Measurements from ENCODE around the gene TRIP12.
"Not testable (repeated sequence)": the region's sequence is repeated elsewhere in the genome, so short reads cannot be mapped to it uniquely, and the experiment has no call there.

Gene TRIP12

DNA sequence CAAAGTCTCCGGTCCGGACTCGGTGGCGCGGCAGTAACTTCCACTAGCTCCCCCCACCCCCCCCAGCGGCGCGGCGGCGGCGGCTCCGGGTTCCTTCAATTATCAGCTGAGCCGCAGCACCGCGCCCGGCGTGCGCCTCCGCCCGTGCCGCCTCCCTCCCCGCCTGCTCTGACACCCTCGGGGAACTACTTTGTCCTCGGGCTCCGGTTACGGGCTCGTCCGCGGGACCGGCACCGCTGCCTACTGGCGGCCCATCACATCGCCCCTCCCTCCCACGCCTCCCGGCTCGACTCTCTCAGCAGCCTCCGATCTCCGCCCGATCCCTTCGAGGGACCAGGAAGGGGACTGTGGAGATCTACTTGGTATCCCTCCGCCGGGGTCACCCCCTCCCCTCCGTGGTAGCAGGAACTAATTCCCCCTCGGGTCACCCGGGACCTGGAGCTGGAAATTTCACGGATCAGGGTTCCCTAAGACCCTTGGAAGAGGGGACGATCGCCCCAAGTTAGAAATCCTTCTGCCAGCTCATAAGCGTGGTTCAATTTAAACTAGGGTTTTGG, at the start of gene TRIP12:
Gene TRIP12 (minus strand): TSS at position 118 of the 557 bp plus-strand sequence. CDS start 41,930 bp downstream, outside the sequence.
- peak; percentile 79 for FAIRE-seq

DNA sequence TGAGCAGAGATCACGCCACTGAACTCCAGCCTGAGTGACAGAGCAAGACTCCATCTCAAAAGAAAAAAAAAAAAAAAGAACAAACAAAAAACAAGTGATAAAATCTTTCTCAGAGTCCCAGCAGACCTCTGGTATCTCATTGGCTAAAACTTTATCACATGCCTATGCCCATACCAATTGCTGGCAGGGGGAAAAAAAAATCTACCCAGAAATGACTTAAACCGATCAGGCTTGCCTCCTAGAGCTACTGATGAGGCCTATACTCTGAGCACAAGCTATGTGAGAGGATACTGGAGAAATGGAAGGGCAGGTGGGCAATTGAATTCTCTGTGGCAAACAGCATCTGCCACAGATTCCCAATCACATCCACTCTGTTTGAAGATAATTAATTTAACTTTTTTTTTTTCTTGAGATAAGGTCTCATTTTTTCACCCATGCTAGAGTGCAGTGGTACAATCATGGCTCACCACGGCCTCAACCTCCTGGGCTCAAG, 49.5 kb upstream of the TRIP12 start:
- FAIRE-seq, result no peak

GRCh38 chr2:229970406-229970805, 48.6 kb upstream of the TRIP12 start:
- no peak for FAIRE-seq

- FAIRE-seq, result no peak
These were observed 48.1 kb upstream of the TRIP12 start for GRCh38 chr2:229969921-229970320.

- not testable (repeated sequence) for FAIRE-seq
These were observed 41.8 kb upstream of the TRIP12 start for GRCh38 chr2:229963596-229963995.

DNA sequence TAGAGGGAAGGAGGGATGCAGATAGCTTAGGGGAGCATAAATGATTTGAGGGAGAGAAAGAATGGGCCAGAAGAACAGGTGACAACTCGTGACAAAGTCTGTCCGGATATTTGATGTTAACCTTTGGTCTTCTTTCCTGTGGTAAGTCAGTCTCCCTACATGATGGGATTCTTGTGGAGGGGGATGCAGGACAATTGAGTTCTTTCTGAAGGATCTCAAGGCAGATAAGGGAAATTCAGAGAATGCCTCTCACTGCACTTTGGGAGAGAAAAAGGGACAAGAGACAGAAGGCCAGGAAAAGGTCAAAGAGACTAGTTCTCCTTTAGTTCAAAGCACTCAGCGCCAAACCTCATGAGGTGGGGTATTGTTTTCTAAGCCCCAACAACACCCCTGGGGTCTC, 34.7 kb upstream of the TRIP12 start:
- FAIRE-seq, result no peak

GRCh38 chr2:229955663-229956062, 33.9 kb upstream of the TRIP12 start:
- no peak for FAIRE-seq

DNA sequence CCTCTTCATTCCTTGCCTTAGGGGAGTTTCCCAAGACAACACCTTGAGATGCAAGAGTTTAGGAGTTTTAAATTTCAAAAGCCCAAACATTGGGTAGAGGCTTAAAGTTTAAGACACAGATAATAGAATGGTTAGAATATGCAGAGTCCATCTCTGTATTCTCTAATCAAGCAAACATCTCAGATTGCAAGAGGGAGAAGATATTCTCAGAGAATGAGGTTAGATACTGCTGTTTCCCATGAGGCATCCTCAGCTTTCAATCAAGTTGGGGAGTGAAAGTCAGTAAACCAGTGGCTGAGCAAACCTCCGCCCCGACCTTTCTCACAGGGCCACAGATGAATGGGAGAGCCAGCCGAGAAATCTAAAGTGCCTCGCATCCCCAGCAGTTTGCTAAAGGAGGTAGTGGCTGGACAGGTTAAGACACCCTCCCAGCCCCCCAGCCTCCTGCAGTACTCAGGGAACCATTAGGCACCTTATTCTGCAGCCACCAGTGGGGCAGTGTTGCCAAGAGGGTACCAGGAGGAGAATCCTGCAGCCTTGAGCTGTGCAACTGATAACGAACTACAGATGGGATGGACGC, 30.5 kb upstream of the TRIP12 start:
- FAIRE-seq, result no peak

GRCh38 chr2:229947544-229947943, 25.7 kb upstream of the TRIP12 start:
- no peak for FAIRE-seq

GRCh38 chr2:229945975-229946374, 24.2 kb upstream of the TRIP12 start:
- no peak for FAIRE-seq

DNA sequence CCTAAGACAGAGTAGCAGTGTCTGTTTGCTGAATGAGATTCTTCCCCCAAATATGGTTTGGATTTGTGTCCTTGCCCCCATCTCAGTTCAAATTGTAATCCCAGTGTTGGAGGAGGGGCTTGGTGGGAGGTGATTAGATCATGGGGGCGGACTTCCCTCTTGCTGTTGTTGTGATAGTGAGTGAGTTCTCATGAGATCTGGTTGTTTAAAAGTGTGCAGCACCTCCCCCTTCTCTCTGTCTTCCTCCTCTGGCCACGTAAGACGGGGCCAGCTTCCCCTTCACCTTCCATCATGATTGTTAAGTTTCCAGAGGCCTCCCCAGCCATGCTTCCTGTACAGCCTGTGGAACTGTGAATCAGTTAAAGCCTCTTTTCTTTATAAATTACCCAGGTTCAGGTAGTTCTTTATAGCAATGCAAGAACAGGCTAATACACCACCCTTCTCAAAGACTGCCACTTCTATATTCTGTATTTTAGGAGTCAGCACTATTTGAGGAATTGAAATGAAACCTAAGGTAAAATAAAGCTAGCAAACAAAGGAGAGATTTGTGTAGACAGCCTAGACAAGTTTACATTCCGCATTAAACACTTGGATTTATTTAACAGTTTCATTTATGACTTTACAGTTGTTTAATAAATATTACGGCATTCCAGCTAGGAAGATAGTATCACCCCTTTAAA, 22.1 kb upstream of the TRIP12 start:
- FAIRE-seq, result no peak

- FAIRE-seq, result no peak
These were observed 21.4 kb upstream of the TRIP12 start for GRCh38 chr2:229943171-229943570.

DNA sequence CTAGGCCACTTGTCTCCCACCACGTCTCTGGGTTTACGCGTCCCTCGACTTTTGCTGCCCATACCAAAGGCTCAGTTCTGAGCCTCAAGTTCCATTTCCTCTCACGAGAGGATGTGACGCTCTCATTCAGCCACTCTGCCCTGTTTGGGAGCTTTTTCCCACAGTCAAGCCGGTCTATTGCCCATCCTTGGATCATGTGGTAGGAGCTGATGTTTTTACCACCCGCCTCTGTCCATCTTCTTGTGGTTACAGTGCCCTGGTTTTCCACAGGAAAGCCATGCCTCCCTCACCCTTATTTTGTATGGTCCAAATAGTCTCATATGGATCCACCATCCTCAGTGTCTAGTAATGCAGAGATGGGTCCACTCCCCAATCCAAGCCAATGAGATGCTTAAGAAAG, 20.9 kb upstream of the TRIP12 start:
- no peak for FAIRE-seq

DNA sequence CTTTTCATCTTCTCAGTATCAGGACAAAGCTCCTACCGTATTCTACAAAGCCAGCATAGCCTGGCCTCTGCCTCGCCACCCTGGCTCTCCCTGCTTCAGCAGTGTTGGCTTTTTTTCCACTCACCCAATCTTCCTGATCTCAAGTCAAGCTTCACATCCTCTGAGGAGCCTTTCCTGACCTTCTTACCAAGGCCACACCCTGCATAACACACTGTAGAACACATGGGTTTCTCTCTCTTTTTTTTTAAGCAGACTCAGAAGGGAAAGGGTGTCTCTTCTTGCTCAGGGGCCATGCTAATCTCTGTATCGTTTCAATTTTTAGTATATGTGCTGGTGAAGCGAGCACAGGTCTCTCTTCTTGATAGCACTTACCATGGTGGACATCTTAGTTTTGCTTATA, 15.7 kb upstream of the TRIP12 start:
- FAIRE-seq, result no peak

DNA sequence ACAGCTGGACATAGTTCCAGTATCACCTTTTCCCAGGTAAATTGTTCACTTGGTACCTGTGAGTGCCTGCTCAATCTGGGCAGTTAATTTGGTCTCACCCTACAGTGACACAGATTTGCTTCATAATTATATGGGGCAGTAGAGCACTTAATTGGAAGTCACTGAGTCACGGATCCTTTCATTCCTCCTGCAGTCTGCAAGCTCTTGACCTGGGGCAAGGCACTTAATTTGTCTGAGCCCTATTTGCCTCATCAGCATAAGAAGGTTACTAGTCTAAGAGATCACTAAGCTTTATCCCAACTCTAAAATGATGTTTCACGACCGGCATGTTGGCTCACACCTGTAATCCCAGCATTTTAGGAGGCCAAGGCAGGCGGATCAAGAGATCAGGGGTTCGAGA, 9.4 kb upstream of the TRIP12 start:
- no peak for FAIRE-seq

DNA sequence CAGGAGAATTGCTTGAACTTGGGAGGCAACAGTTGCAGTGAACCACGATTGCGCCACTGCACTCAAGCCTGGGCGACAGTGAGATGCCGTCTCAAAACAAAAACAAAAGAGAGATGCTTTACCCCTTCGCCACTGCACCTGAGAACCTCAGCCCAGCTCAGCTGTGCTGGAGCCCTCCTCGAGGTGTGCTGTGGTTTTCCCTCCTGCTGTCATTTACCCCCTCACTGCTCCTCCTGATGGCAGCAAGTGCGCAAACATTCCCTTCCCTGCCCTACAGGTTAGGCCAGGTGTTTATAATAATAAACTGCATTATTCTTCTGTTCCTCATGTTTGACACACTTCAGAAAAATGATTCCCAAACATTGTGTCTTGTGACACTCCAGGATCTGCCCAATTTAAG, 8.8 kb upstream of the TRIP12 start:
- no peak for FAIRE-seq

- no peak for FAIRE-seq
These were observed 6.1 kb upstream of the TRIP12 start for GRCh38 chr2:229927817-229928321.

DNA sequence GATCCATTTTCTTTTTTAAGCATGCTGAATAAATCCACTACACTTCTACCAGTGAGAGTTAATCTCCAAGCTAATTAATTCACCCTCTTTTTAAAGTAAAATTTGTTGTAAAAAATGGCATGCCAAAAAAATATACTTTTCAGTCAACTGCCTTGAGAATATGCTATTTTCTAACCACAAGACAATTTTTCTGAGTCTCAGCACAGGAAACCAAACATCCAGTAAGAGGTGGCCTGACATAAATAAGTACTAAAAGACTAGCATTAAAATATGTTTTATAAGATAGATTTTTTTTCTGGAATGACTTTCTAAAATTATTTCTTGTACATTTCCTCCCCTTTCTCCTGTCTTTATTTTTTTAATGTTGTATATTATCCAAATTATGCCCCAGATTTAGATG, 3.4 kb upstream of the TRIP12 start:
- FAIRE-seq, result no peak

DNA sequence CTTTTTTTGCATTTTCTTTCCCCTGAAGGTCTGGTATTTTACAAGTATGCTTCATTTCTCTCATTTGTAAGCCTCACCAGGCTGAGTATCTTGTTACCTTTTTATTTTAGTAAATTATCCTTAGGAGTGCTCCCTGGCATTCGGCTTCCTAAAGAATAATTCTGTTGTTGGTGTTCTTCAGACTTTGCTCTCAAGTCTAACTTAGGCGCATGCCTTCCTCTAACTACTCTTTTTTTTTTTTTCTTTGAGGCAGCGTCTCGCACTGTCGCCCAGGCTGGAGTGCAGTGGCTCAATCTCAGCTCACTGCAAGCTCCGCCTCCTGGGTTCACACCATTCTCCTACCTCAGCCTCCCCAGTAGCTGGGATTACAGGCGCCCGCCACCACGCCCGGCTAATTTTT, 2.7 kb upstream of the TRIP12 start:
- not testable (repeated sequence) for FAIRE-seq

DNA sequence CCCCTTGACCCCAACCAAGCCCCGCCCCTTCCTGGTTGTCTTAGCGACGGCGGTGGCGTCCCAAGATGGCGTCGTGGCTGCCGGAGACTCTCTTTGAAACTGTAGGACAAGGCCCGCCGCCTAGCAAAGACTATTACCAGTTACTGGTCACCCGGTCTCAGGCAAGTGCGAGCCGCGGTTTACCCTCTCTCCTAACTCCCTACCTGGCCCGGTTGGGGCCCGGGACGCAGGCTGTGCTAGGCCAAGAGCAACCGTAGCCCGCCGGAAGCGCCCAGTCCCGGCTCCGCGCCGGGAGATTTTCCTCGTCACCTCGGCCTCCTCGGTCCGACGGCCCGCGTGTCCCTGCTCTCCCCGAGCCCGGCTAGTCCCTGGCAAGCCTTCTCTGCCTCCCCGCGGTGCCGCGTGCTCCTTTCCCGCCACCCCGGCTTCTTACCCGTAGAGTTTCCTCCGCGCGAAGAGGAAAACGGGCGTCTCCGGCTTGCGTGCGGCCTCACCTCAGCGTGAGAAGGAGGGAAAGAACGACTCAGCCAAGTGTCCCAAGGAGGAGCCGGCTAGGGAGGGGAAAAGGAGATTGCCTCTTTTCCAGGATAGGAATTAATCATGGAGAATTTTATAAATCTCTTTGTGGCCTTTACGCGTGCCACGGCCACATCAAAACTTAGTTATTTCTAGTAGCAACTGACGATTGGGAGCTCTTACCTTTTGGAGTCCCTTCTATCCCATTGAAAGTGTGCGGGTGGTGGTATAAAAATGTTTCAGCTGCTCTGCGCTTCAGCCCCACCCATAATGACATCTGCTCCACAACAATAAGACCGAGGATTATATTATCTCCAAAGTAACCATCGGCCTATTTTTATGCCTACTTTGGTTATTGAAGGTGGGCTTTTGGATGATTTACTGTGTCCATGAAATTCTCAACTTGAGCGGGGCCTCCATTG, 909 bp upstream of the TRIP12 start, which contains the start of gene FBXO36:
Gene FBXO36 (plus strand): TSS at position 55 of the 938 bp plus-strand sequence. CDS start 11 bp downstream, at position 66.
- FAIRE-seq, result no peak

DNA sequence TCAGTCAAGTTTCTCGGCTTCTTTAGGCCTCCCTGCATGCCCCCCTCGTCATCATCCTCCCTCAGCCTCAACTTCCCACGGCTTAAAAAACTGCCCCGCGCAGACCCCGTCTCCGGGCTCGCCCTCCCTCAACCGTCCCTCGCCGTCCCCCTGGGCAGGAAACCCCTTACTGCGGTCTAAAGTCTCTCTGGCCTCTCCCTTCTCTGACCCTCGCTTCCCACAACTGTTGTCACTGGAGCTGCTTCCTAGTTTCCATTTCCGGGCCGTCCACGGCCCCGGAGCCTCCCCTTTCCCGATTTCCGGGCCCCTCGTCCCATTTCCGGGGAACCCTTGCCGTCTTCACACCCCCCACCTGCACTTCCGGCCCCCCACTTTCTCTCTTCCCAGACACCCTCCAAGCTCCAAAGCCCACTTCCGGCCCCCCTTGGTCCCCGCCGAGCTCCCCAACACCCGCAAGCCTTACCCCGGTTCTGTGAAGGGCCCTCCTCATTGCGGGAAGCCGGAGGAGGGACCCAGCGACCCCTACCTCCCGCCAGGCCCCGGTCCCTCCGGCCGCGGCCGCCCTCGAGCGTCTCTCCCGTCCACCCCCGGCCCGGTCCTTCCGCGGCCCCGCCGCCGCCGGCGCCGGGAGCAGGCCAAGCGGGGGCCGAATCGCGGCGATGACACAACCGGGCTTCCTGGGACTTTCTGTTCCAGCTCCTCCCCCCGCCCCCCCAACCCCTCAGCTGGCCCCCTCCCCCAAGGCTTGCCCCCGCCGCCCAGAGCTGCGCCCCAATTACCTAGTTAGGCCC, 513 bp downstream of the TRIP12 start:
- FAIRE-seq, result no peak

All from G401.6 (cell line).